ENCODE results near the gene HERC2.

The HERC2 gene

DNA sequence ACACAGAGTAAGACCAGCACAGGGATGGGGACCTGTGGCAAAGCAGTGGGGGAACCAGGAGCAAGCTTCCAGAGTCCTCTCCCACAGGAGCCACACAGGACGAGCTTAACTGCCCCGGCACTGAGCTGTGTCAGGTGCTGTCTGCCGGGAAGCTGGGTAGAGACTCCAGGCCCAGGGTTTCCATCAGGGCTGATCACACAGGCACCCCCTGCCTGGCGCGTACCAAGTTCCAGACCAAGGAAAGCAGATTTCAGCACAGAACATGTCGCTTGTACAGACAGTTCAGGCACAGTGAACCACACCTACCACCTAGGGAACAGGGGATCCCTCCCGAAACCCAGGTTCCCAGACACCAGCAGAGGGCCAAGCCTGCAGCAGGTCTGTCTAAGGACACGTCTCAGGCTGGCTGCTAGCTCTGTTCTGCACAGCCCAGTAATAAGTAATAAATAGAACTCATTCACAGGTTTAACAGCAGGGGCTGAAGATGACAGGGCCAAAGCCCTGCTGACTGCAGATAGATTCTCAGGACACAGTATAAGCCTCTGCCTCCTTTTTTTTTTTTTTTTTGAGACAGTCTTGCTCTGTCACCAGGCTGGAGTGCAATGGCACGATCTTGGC is 192.6 kb downstream of the HERC2 start:
- no peak overlapping the region for H3K4me2 ChIP-seq
- H3K36me3 ChIP-seq (ENCODE audit: insufficient read depth), result no peaks in the 10 kb centered on the region
- no peak overlapping the region for H3K9ac ChIP-seq
- H2AFZ ChIP-seq (ENCODE audit: low read depth), result no peak overlapping the region
- no peaks in the 10 kb centered on the region for H4K20me1 ChIP-seq (ENCODE audit: insufficient read depth)
- no peak overlapping the region for H3K4me3 ChIP-seq (IDR thresholded peaks at IDR 0.05; ENCODE audit: insufficient read depth, low read depth, low read length)
- TF ChIP-seq CTCF (conservative IDR thresholded peaks at IDR 0.05; ENCODE audit: low read depth, low read length), result no peak
- no peak overlapping the region for H3K27ac ChIP-seq
- H3K27me3 ChIP-seq (ENCODE audit: insufficient read depth, low read depth), result no peaks in the 10 kb centered on the region
- no peaks in the 10 kb centered on the region for H3K79me2 ChIP-seq (ENCODE audit: insufficient read depth, low read depth)
- no peaks in the 10 kb centered on the region for H3K4me1 ChIP-seq (ENCODE audit: low read depth, poor library complexity, severe bottlenecking)

DNA sequence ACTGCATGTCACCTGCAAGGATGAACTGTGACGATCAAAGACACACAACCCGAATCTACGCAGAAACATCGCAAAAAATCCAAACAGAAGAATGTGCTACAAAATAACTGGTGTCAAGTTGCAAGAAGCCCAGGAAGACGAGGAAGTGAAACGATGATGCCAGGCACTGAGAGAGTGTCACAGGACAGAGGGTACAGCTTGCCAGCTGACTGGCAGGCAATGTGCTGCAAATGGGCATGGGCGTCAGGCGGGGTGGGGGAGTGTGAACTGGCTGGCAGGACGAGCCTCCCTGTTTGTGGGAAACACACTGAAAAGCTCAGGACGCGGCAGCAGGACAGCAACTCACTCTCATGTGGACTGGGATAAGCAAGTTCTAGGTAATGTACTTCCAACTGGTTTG is 193.9 kb downstream of the HERC2 start:
- Histone ChIP-seq H3K4me3 (IDR thresholded peaks at IDR 0.05; ENCODE audit: insufficient read depth, low read depth, low read length) (no peak overlapping the region), H3K4me2 (no peak overlapping the region), H3K9ac (no peak overlapping the region), H4K20me1 (ENCODE audit: insufficient read depth) (no peaks in the 10 kb centered on the region), H3K27ac (no peak overlapping the region), H3K4me1 (ENCODE audit: low read depth, poor library complexity, severe bottlenecking) (no peaks in the 10 kb centered on the region), H3K27me3 (ENCODE audit: insufficient read depth, low read depth) (no peaks in the 10 kb centered on the region), H2AFZ (ENCODE audit: low read depth) (no peak overlapping the region), H3K79me2 (ENCODE audit: insufficient read depth, low read depth) (no peaks in the 10 kb centered on the region), H3K36me3 (ENCODE audit: insufficient read depth) (no peaks in the 10 kb centered on the region)
- no peak for TF ChIP-seq CTCF (conservative IDR thresholded peaks at IDR 0.05; ENCODE audit: low read depth, low read length)

GRCh38 chr15:28127036-28127435 is 194.9 kb downstream of the HERC2 start:
- no peak overlapping the region for H3K4me2 ChIP-seq
- no peak overlapping the region for H3K4me3 ChIP-seq (IDR thresholded peaks at IDR 0.05; ENCODE audit: insufficient read depth, low read depth, low read length)
- no peaks in the 10 kb centered on the region for H3K36me3 ChIP-seq (ENCODE audit: insufficient read depth)
- H2AFZ ChIP-seq (ENCODE audit: low read depth), result no peak overlapping the region
- H4K20me1 ChIP-seq (ENCODE audit: insufficient read depth), result no peaks in the 10 kb centered on the region
- H3K27me3 ChIP-seq (ENCODE audit: insufficient read depth, low read depth), result no peaks in the 10 kb centered on the region
- no peak overlapping the region for H3K27ac ChIP-seq
- TF ChIP-seq CTCF (conservative IDR thresholded peaks at IDR 0.05; ENCODE audit: low read depth, low read length), result no peak
- no peaks in the 10 kb centered on the region for H3K4me1 ChIP-seq (ENCODE audit: low read depth, poor library complexity, severe bottlenecking)
- no peaks in the 10 kb centered on the region for H3K79me2 ChIP-seq (ENCODE audit: insufficient read depth, low read depth)
- H3K9ac ChIP-seq, result no peak overlapping the region

DNA sequence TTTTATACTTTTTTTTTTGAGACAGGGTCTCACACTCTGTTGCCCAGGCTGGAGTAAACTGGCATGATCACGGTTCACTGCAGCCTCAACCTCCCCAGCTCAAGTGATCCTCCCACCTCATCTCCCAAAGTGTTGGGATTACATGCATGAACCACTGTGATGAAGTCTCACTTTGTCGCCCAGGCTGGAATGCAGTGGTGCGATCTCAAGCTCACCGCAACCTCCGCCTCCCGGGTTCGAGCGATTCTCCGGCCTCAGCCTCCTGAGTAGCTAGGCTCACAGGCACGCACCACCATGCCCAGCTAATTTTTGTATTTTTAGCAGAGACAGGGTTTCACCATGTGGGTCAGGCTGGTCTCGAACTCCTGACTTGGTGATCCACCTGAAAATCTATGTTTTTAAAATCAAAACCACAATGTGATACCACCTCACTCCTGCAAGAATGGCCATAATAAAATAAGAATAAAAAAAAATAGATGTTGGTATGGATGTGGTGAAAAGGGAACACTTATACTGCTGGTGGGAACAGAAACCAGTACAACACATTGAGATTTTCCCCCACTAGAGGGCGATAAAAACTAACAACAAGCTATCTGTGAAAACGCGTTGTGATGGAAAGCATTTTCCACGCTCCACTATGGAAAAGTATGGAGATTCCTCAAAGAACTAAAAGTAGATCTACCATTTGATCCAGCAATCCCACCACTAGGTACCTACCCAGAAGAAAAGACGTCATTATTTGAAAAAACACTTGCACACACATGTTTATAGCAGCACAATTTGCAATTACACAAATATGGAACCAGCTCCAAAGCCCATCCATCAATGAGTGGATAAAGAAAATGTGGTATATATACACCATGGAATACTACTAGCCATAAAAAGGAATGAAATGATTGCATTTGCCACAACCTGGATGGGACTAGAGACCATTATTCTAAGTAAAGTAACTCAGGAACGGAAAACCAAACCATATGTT is 196.0 kb downstream of the HERC2 start:
- H3K4me2 ChIP-seq, result no peak overlapping the region
- no peak overlapping the region for H3K4me3 ChIP-seq (IDR thresholded peaks at IDR 0.05; ENCODE audit: insufficient read depth, low read depth, low read length)
- no peak overlapping the region for H3K9ac ChIP-seq
- H3K27ac ChIP-seq, result no peak overlapping the region
- no peaks in the 10 kb centered on the region for H3K4me1 ChIP-seq (ENCODE audit: low read depth, poor library complexity, severe bottlenecking)
- H3K79me2 ChIP-seq (ENCODE audit: insufficient read depth, low read depth), result no peaks in the 10 kb centered on the region
- no peak overlapping the region for H2AFZ ChIP-seq (ENCODE audit: low read depth)
- H3K27me3 ChIP-seq (ENCODE audit: insufficient read depth, low read depth), result no peaks in the 10 kb centered on the region
- TF ChIP-seq CTCF (conservative IDR thresholded peaks at IDR 0.05; ENCODE audit: low read depth, low read length), result peak; percentile 61; the same call in 1 of the 2 replicates
- no peaks in the 10 kb centered on the region for H3K36me3 ChIP-seq (ENCODE audit: insufficient read depth)
- no peaks in the 10 kb centered on the region for H4K20me1 ChIP-seq (ENCODE audit: insufficient read depth)

All from KMS-11 (cell line).